Measurements from ENCODE around the gene SSNA1.
A peak's percentile ranks its signal among the peaks of the same experiment; 100 is the strongest.

DNA sequence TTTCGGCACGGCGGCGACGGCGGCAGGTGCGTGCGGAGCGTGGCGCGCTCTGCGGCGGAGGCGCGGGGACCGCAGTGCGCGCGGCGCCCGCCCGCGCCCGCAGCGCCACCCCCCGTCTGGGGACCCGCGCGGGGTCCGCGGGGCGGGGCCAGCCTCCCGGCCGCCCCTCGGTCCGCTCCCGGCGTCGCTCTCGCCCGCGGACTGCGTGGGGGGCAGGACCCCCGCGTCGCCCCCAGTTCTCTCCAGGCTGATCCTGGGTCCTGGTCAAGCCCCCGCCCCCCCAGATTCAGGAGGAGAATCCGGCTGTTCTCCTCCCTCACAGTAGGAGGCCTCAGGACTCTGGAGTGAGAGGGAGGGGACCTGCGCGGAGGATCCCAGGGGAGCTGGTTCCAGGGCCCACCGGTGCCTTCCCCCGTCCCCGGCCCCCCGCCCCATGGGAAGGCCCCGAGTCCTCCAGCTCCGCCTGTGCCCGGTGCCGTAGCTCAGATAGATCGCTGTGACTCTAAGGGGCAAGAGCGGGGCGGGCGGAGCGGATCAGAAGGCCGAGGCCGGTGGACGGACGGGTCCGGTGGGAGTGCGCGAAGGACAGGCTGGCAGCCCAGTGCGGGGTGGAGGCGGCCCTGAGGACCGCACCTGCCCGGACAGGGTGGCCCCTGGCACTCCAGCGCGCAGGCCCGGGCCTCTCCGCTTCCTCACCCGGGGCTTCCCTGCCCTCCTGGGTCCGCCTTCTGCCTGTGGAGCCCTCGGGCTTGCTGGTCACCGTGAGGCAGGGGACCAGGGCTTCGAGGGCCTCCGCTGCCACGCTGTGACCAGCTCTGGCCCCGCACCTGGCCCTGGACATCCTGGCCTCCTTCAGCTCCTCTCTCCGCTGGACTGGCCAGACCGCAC is 34.0 kb downstream of the SSNA1 start, which contains the start of gene RNF208:
- TF ChIP-seq, protein P1, sequence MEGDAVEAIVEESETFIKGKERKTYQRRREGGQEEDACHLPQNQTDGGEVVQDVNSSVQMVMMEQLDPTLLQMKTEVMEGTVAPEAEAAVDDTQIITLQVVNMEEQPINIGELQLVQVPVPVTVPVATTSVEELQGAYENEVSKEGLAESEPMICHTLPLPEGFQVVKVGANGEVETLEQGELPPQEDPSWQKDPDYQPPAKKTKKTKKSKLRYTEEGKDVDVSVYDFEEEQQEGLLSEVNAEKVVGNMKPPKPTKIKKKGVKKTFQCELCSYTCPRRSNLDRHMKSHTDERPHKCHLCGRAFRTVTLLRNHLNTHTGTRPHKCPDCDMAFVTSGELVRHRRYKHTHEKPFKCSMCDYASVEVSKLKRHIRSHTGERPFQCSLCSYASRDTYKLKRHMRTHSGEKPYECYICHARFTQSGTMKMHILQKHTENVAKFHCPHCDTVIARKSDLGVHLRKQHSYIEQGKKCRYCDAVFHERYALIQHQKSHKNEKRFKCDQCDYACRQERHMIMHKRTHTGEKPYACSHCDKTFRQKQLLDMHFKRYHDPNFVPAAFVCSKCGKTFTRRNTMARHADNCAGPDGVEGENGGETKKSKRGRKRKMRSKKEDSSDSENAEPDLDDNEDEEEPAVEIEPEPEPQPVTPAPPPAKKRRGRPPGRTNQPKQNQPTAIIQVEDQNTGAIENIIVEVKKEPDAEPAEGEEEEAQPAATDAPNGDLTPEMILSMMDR (IDR thresholded peaks at IDR 0.05), result no peak
- peak in 1 of 2 donors; percentile 2 for TF ChIP-seq POLR2A (IDR thresholded peaks at IDR 0.05)

Data from thyroid gland (tissue), 4 donors.